ENCODE measurements around the gene RBM23.
"Not testable (repeated sequence)": the region's sequence is repeated elsewhere in the genome, so short reads cannot be mapped to it uniquely, and the experiment has no call there.

Gene RBM23

DNA sequence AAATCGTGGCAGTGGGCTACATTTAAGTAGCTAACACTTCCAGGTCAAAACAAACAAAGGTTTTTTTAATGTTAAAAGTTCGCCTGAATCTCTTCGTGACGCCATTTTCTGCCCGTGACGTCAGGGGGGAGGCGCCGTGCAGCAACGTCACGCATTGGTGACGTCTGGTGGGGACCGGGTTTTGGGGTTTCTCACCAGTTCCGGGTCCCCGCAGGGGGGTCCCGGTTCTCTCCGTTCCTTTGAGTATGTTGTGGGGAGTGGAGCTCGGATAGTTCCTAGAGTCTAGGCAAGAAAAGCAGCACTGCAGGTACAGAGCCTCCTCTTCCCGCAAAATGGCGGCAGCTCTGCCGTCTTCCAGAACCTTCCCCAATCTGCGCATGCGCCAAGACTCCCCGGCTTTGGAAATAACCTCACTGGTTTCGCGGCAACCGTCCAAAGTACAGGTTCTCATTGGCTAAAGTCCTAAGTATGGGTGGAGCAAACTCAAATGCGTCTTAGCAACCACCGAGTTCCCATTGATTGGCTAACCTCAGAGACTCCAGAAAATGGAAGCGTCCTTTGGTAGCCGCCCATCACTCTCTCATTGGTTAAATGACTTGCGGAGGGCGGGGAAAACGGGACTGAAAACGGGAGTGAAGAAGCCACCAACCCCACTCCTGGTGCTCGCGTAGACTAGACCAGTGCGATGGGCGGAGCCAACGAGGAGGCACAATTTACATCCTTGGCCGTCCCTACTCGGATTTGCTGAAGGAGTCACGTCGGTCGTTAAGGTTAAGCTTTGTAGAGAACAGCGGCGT is at the start of gene RBM23:
TSS of gene RBM23 (minus strand) at position 346 of the 797 bp plus-strand sequence.
- DNase-seq (ENCODE audit: low read depth in 4 of 4, low spot score in 1 of 4): peak; percentile 99 to 100 (median 100)

DNA sequence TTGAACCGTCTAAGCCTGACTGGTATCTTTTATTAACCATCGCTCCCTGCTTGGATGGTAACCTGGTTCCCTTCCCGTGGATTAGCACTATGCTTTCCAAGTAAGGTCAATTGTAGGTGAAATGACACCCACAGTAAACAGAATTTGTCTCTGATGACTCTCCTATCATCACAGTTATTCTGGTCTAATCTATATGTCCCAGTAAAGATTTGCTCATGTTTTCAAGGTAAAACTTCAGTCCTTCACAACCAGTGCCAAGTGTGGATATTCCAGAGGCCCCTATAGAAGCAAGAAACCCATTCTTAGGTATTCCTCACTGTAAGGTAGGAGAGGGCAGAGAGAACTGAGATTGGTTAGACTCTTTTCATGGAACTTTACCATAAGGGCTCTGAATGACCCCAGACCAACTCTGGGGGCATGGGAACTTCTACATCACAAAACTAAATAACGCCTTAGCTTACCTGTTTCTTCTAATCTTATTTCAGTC is 47.9 kb upstream of the RBM23 start:
- DNase-seq (ENCODE audit: low read depth in 4 of 4, low spot score in 1 of 4): no peak

- DNase-seq (ENCODE audit: low read depth in 4 of 4, low spot score in 1 of 4): not testable (repeated sequence)
Measured at GRCh38 chr14:22965916-22966782, 47.2 kb upstream of the RBM23 start.

DNA sequence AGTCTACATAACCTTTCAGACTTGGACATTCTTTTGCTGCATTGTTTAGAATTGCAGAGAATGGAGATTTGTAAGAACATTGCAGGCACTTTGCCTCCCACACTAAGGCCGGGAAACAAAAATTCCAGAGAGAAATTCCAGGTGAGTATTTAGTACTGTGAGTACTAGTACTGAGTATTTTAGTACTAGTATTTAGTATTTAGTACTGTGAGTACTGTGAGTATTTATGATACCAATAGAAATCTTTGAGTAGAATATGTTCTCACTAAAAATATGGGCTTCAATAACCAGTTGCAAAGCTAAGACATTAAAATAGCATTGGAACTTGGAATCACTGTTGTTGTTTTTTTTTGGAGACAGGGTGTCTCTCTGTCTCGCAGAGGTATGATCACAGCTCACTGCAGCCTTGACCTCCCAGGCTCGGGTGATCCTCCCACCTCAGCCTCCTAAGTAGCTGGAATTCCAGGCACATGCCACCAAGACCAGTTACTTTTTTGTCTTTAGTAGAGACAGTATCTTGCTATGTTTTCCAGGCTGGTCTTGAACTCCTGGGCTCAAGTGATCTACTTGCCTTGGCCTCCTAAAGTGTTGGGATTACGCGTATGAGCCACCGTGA is 43.2 kb upstream of the RBM23 start:
- no peak for DNase-seq (ENCODE audit: low read depth in 4 of 4, low spot score in 1 of 4)

DNA sequence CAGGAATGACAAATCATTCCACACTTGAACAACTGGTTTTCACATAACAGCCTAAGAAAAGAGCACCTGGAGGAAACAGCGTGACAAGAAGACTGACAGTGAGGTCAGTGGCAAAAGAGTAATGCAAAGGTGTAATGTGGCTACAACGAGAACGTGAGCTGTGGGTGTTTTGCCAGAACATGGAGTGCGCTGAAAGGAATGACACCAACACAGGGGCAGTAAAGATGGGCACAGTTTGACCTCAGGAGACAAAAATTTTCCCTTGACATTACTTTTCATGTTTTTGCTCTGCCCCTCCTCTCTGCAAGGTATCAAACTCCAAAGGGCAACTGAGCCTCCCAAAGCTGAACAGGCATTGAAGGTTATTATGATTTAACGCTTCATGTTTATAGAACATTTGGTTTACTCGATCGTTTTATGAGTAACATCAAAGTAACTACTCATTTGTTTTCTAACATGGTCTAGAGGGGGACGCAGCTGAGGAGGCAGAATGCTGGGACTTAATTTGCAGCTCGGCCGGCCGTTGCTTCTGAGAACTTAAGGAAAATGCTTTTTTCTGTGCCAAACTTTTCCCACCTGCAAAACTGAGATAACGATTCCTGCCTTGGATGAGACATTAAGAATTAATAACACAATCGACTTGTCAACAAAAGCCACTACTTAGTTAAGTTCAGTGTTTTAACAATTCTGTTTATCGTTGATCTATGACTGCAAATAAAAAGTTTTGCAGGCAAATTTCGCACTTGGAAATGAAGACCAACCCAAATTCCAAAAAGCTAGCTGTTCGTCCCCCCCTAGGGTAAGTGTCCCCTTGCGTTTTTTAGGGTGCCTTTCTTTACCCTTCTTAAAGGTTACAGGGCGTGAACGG is 37.0 kb upstream of the RBM23 start:
- no peak for DNase-seq (ENCODE audit: low read depth in 4 of 4, low spot score in 1 of 4)

GRCh38 chr14:22952418-22952817 is 33.5 kb upstream of the RBM23 start:
- DNase-seq (ENCODE audit: low read depth in 4 of 4, low spot score in 1 of 4): no peak

DNA sequence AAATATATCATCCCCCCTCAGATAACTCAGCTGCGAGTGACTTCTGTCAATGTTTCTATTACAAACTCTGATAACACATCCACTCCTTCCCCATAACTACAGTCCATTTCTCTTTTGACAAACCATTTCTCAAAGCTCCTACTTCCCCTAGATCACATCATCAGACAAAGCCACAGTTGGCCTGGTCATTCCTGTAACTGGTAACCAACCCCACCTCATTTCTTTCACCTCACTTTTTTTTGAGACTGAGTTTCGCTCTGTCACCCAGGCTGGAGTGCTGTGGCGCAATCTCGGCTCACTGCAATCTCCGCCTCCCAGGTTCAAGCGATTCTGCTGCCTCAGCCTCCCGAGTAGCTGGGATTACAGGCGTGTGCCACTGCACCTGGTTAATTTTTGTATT is 32.8 kb upstream of the RBM23 start:
- DNase-seq (ENCODE audit: low read depth in 4 of 4, low spot score in 1 of 4): not testable (repeated sequence)

DNA sequence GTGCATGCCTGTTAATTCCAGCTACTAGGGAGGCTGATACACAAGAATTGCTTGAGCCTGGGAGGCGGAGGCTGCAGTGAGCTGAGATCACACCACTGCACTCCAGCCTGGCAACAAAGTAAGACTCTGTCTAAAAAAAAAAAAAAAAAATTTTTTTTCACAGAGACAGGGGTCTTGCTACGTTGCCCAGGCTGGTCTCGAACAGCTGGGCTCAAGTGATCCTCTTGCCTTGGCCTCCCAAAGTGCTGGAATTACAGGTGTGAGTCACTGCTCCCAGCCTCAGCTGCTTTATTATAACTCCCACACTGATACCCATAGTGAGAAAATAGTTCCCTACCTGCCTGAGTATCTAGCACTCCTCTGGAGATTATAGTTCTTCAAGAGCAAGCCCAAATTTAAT is 26.7 kb upstream of the RBM23 start:
- no peak for DNase-seq (ENCODE audit: low read depth in 4 of 4, low spot score in 1 of 4)

- DNase-seq (ENCODE audit: low read depth in 4 of 4, low spot score in 1 of 4): no peak
Measured at GRCh38 chr14:22939684-22940083, 20.7 kb upstream of the RBM23 start.

DNA sequence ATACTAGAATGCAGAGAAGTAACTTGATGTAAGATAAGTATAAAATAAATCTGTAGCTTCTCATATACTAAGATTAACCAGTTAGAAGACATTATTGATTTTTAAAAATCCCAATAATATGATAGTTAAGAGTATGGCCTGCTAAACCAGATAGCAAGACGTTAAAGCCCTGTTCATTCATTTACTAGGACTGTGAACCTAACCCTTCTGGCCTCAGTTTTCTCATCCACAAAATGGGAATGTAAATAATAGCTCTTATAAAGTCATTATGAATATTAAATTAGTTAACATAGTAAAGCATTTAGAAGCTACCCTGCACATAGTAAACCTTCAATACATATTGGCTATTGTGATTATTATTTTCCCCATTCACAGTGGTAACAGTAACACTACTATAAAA is 16.2 kb upstream of the RBM23 start:
- DNase-seq (ENCODE audit: low read depth in 4 of 4, low spot score in 1 of 4): no peak

GRCh38 chr14:22932146-22932545 is 13.2 kb upstream of the RBM23 start:
- no peak for DNase-seq (ENCODE audit: low read depth in 4 of 4, low spot score in 1 of 4)

GRCh38 chr14:22929961-22930364 is 11.0 kb upstream of the RBM23 start:
- DNase-seq (ENCODE audit: low read depth in 4 of 4, low spot score in 1 of 4): no peak

DNA sequence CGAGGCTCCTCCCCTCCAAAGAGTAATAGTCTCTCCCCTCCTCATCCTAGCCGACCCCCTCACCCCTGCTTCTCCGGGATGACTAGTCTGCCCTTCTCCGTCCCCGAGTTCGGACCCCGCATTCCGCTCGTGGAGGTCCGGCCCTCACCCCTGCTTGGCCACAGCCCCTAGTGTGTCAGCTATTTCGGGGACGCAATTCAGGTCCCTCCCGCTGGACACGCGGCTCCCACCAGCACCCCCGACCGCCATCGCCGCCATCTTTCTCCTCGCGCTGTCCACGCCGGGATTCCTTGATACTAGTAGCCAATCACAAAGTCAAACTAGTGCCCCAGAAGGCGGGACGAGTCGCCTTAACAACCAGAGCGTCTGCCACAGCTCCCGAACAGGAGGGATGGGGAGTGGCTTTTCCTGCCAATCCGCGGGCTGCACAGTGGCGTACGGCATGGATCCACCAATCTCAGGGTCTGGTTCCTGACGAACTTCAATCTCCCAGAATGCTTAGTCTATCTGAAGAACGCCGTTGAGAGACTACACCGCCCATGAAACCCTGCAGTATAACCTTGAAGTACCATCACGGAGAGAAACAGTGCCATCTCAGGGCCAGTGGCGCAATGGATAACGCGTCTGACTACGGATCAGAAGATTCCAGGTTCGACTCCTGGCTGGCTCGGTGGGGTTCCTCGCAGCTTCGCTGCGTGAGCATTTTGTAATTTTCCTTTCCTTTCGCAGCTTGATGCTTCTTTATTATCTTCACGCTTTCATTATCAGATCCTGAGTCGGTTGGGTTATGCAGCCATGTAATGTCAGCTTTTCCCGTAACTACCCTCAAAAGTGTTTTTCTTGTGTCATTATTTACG is 10.4 kb upstream of the RBM23 start, which contains the start of gene PRMT5:
TSS of gene PRMT5 (minus strand) at position 273 of the 857 bp plus-strand sequence. CDS start at position 258, 15 bp downstream.
- peak; percentile 91 to 96 (median 96) for DNase-seq (ENCODE audit: low read depth in 4 of 4, low spot score in 1 of 4)

DNA sequence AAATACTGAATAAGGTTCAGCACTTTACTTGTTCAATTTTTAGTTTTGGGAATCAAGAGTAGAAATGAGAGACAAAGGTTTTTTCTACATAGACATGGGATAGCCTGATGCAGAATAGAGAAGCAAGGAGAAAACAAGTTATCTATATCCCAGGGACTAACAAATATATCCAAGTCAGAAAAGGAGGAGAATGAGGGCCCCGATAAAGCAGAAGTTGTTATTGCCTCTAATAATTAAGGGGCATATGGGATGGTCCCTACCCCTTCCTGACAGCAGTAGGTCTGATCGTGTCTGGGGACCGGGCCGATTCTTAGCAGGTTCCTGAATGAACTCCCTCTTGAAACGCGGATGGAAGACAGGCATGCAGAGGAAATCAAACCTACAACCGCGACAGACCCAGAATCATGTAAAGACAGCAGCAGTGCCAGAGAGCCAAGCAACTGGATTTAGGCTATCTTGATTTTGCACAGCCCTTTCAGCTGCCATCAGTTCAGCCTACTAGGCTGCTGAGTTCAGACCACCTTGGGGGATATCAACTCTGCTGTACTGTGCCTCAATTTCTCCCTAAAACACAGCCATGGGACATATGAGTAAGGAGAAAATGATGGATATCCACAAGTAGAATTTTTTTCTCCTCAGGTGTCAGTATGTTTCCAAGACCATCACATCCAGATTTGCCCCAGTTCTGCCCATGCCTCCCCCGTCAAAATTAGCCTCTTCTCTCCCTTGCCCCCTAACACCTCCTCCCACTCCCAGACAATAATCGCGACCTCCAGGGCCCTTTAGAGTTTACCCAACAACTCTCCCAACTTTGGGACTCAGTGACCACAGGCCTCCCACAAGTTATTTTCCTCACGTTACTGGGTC is 9.5 kb upstream of the RBM23 start:
- no peak for DNase-seq (ENCODE audit: low read depth in 4 of 4, low spot score in 1 of 4)

GRCh38 chr14:22926316-22926715 is 7.4 kb upstream of the RBM23 start:
- DNase-seq (ENCODE audit: low read depth in 4 of 4, low spot score in 1 of 4): no peak

- DNase-seq (ENCODE audit: low read depth in 4 of 4, low spot score in 1 of 4): no peak
Measured at GRCh38 chr14:22925513-22925912, 6.6 kb upstream of the RBM23 start.

DNA sequence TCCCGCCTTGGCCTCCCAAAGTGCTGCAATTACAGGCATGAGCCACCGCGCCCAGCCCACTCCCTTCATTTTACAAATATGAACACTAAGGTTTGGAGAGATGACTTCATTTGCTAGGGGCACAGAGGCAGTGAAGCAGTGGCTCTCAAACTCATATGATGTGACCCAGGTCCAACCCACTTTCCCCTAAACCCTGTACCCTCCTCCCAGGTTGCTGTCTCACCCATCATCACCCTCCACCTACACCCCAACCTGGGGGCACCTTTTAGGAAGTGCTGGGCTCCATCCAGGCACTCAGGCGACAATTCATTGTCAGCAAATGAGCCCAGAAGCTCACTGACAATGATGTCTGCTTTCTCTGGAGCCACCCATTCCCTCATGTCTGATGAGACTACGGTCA is 4.8 kb upstream of the RBM23 start:
- DNase-seq (ENCODE audit: low read depth in 4 of 4, low spot score in 1 of 4): no peak

DNA sequence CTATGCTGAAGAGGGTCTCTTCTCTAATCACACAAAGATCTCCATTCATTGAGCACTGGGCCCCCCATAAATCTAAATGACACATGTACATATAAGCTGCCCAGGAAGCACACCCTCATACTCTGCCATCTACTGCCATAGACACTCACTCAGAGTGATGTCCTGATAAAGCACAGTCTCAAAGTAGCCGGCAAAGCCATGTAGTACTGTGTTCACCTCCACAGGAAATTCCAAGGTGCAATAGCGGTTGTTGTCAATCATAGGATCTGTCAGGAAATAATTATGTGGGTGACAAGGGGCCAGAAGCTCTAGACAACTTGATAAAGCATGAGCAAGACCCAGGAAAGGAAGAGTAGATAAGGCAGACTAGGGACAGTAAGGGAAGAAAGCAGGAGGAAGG is 3.3 kb upstream of the RBM23 start:
- DNase-seq (ENCODE audit: low read depth in 4 of 4, low spot score in 1 of 4): no peak

GRCh38 chr14:22920697-22921096 is 1.7 kb upstream of the RBM23 start:
- no peak for DNase-seq (ENCODE audit: low read depth in 4 of 4, low spot score in 1 of 4)
